ENCODE measurements around the gene FOXP2. TPM values are rescaled to one million over a fixed set of nuclear protein-coding genes. Genes with fewer than 3 reads are reported as not detected.

Gene FOXP2
- total and polyA plus RNA-seq, 9 donors, result 5.0 to 26.5 (median 15.0) TPM

- intact Hi-C loops (cut with DNase I), result no loop called here
- H3K9me3 ChIP-seq, result no peaks in the 10 kb centered on the region
- H3K4me1 ChIP-seq (ENCODE audit: insufficient read depth), result no peaks in the 10 kb centered on the region
- H3K36me3 ChIP-seq, result no peaks in the 10 kb centered on the region
- no peaks in the 10 kb centered on the region for H3K27me3 ChIP-seq
- no peak overlapping the region for H3K4me3 ChIP-seq
- no peak for TF ChIP-seq POLR2A (IDR thresholded peaks at IDR 0.05)
- TF ChIP-seq EP300 (IDR thresholded peaks at IDR 0.05), result no peak
- TF ChIP-seq, protein P1, sequence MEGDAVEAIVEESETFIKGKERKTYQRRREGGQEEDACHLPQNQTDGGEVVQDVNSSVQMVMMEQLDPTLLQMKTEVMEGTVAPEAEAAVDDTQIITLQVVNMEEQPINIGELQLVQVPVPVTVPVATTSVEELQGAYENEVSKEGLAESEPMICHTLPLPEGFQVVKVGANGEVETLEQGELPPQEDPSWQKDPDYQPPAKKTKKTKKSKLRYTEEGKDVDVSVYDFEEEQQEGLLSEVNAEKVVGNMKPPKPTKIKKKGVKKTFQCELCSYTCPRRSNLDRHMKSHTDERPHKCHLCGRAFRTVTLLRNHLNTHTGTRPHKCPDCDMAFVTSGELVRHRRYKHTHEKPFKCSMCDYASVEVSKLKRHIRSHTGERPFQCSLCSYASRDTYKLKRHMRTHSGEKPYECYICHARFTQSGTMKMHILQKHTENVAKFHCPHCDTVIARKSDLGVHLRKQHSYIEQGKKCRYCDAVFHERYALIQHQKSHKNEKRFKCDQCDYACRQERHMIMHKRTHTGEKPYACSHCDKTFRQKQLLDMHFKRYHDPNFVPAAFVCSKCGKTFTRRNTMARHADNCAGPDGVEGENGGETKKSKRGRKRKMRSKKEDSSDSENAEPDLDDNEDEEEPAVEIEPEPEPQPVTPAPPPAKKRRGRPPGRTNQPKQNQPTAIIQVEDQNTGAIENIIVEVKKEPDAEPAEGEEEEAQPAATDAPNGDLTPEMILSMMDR (IDR thresholded peaks at IDR 0.05), result no peak
- WGBS, 3 donors, result 82 to 95% (median 94%) methylated on average over 4 of the region's 4 CpGs
- H3K27ac ChIP-seq, result no peak overlapping the region
- DNase-seq, result no peak
Observed at GRCh38 chr7:114695182-114695581, 280.6 kb downstream of the FOXP2 start.

DNA sequence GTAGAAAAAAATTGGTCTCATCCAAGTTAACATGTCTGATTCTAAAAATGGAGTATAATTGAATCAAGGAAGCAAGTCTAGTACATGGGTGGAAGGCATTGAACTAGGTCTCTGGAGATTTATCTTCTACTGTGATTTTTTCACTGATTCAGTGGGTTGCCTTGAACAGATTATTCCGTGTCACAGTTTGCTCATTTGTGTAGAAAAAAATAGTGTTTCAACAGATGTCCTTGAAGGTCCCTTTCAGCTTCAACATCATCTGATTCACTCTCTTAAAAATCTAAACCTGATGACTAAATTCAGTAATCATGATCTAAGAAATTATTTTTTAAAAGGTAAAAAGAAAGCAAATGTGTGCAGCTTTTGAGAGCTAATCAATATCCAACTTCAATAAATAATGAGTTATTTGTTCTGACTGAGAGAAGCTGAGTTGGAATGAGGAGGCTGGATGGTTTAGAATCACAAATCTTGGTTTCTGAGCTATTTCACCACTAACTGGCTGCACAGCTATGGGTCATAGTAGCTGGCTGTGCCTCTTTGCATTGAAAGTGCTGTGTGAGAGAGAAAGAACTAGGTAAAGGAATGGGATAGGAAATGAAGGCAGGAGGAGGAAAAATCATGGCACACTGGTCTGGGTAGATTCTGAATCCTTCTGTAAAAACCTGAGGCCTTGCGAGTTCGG lies 285.8 kb downstream of the FOXP2 start:
- no peaks in the 10 kb centered on the region for H3K27me3 ChIP-seq
- no peak for TF ChIP-seq EP300 (IDR thresholded peaks at IDR 0.05)
- no peak for TF ChIP-seq POLR2A (IDR thresholded peaks at IDR 0.05)
- TF ChIP-seq, protein P1 (IDR thresholded peaks at IDR 0.05), result no peak
- DNase-seq, result no peak
- no peak overlapping the region for H3K4me3 ChIP-seq
- H3K36me3 ChIP-seq, result no peaks in the 10 kb centered on the region
- no peaks in the 10 kb centered on the region for H3K9me3 ChIP-seq
- intact Hi-C loops (cut with DNase I), result no loop called here
- H3K4me1 ChIP-seq (ENCODE audit: insufficient read depth), result no peaks in the 10 kb centered on the region
- WGBS, 3 donors, result 75 to 83% (median 75%) methylated on average over 3 of the region's 3 CpGs
- H3K27ac ChIP-seq, result no peak overlapping the region

DNA sequence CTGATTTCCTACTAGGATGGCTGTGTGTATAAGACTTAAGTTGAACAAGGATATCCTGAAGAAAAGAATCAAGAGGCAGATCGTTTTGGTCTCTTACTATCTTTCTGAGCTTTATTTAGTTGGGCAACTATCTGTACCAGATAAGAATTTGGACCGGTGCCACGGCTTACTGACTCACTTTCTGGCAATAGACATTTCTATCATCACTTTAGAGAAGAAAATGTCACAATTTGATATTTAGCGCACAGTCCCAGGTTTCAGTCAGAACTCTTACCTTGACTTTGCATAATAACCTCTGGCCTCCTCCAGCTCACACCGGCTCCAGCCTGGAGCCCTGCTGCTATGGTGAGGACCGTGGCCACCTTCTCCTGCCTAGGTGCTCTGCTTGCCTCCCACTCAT lies 289.1 kb downstream of the FOXP2 start:
- intact Hi-C loops (cut with DNase I), result no loop called here
- 60 to 74% (median 64%) methylated on average over 6 of the region's 6 CpGs for WGBS, 3 donors
- DNase-seq, result peak in 1 of 5 donors; percentile 16

DNA sequence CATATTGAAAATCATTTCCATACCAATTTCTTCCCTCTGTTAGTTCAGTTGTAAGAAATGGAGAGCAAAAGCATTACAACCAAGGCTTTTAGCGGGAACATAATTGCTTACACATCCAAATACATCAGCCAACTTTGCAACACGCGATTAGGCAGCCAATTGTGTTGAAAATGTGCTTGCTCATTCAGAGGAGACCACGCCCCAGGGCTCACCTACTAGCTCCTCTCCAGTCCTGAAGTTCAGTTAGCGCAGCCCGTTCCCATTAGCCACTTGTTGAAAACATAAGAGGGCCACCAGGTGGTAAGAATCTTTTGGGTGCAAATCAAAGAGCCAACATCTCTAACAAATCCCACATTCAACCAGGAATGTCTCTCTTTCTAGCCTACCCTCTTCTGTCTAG lies 294.0 kb downstream of the FOXP2 start:
- 79 to 84% (median 82%) methylated on average over 6 of the region's 6 CpGs for WGBS, 3 donors
- Histone ChIP-seq H3K4me3 (no peak overlapping the region), H3K27ac (no peak overlapping the region), H3K9me3 (no peaks in the 10 kb centered on the region), H3K4me1 (ENCODE audit: insufficient read depth) (no peaks in the 10 kb centered on the region), H3K27me3 (no peaks in the 10 kb centered on the region), H3K36me3 (no peaks in the 10 kb centered on the region)
- no peak for DNase-seq
- TF ChIP-seq, protein P1 (IDR thresholded peaks at IDR 0.05), result no peak
- TF ChIP-seq POLR2A (IDR thresholded peaks at IDR 0.05) (no peak), EP300 (IDR thresholded peaks at IDR 0.05) (no peak)
- intact Hi-C loops (cut with DNase I), result no loop called here

More for the DNA sequence above, 289.1 kb downstream of the FOXP2 start:
- Histone ChIP-seq H3K9me3 (no peaks in the 10 kb centered on the region), H3K4me1 (ENCODE audit: insufficient read depth) (no peaks in the 10 kb centered on the region), H3K27me3 (no peaks in the 10 kb centered on the region), H3K27ac (no peak overlapping the region), H3K36me3 (no peaks in the 10 kb centered on the region), H3K4me3 (no peak overlapping the region)
- TF ChIP-seq, protein P1 (IDR thresholded peaks at IDR 0.05), result no peak
- TF ChIP-seq POLR2A (IDR thresholded peaks at IDR 0.05), result no peak
- no peak for TF ChIP-seq EP300 (IDR thresholded peaks at IDR 0.05)

All from ovary (tissue), 9 donors.